Activated CD4-positive, alpha-beta T cell treated with anti-CD3 and anti-CD28 coated beads for 36 hours (primary cell): Measurements from ENCODE around the gene FAM118A. TPM values are rescaled to one million over a fixed set of nuclear protein-coding genes. Genes with fewer than 3 reads are reported as not detected.

Source experiments
- ATAC-seq: fragments of 200-7000 bp; cut with Tn5 transposase; one replicate; pipeline ENCODE4 v1.10.0; 2021; ENCODE audit warnings: mild to moderate bottlenecking, moderate library complexity
- CTCF ChIA-PET: fragments of 350-600 bp; sonication (Branson Sonifier 250); formaldehyde crosslinking; loops from one replicate; lab custom pipeline; 2021; ENCODE audit warnings: antibody characterized with exemption; lab: Charles Lee
- POLR2A ChIA-PET: fragments of 350-600 bp; sonication (Branson Sonifier 250); formaldehyde crosslinking; loops from one replicate; lab custom pipeline; 2021; ENCODE audit warnings: antibody characterized with exemption, inconsistent platforms; lab: Charles Lee
- DNase-seq: peaks from one replicate; pipeline ENCODE4 v3.0.0-alpha.2; 2020
- H3K27ac Mint-ChIP-seq: one replicate; pipeline ENCODE4 v1.8.0; 2021; ENCODE audit warnings: mixed read lengths
- H3K27me3 Mint-ChIP-seq: one replicate; pipeline ENCODE4 v1.8.0; 2021; ENCODE audit warnings: mixed read lengths
- H3K36me3 Mint-ChIP-seq: one replicate; pipeline ENCODE4 v1.8.0; 2021; ENCODE audit warnings: low read depth, mixed read lengths
- H3K4me1 Mint-ChIP-seq: one replicate; pipeline ENCODE4 v1.8.0; 2021; ENCODE audit warnings: mixed read lengths
- H3K4me3 Mint-ChIP-seq: one replicate; pipeline ENCODE4 v1.8.0; 2021; ENCODE audit warnings: mild to moderate bottlenecking, moderate library complexity, mixed read lengths
- H3K9me3 Mint-ChIP-seq: one replicate; pipeline ENCODE4 v1.8.0; 2021; ENCODE audit warnings: low read depth, mixed read lengths
- intact Hi-C, 2 experiments: fragments of 100-400 bp; cut with DNase I in 1 of 2; cut with micrococcal nuclease in 1 of 2; formaldehyde crosslinking; loops; one replicate each; pipeline versions ENCODE4 v1.14.2 to v1.15.1; 2022 to 2024; cut with DNase I, micrococcal nuclease
- total RNA-seq, 2 experiments: library from RNA; stranded (reverse); gene quantifications; one replicate each; pipeline ENCODE4 v1.2.3, GENCODE V29; 2021

FAM118A gene
- total RNA-seq, 2 experiments from 2014 or later = 25.5 to 29.0 TPM

GRCh38 chr22:45331486-45331885 lies 21.8 kb downstream of the FAM118A start:
- no peaks in the 10 kb centered on the region for H3K27me3 Mint-ChIP-seq
- no peak for ATAC-seq
- ChIA-PET POLR2A (interaction anchor here (1.0 kb wide), 1 partner anchor 21 kb away, joined by 3 read pairs; no protein-coding TSS in a partner anchor), CTCF (interaction anchor here (0.6 kb wide), 1 partner anchor 82 kb away, joined by 3 read pairs; the partner anchor contains the start of genes RIBC2 and SMC1B)
- H3K4me1 Mint-ChIP-seq = peaks cover 16% of the 10 kb centered on the region
- H3K4me3 Mint-ChIP-seq = no peak overlapping the region
- intact Hi-C loops = no loop called here
- H3K9me3 Mint-ChIP-seq = no peaks in the 10 kb centered on the region
- DNase-seq = no peak
- no peak overlapping the region for H3K27ac Mint-ChIP-seq
- H3K36me3 Mint-ChIP-seq = peaks cover 46% of the 10 kb centered on the region

GRCh38 chr22:45332001-45332400 lies 22.3 kb downstream of the FAM118A start:
- CTCF ChIA-PET = no interaction called here
- POLR2A ChIA-PET = interaction anchor here (1.0 kb wide), 1 partner anchor 21 kb away, joined by 3 read pairs; no protein-coding TSS in a partner anchor
- Mint-ChIP-seq H3K9me3 (no peaks in the 10 kb centered on the region), H3K27me3 (no peaks in the 10 kb centered on the region), H3K4me1 (peaks cover 21% of the 10 kb centered on the region), H3K4me3 (no peak overlapping the region), H3K27ac (no peak overlapping the region), H3K36me3 (peaks cover 49% of the 10 kb centered on the region)
- no peak for ATAC-seq
- intact Hi-C loops = no loop called here
- no peak for DNase-seq

DNA sequence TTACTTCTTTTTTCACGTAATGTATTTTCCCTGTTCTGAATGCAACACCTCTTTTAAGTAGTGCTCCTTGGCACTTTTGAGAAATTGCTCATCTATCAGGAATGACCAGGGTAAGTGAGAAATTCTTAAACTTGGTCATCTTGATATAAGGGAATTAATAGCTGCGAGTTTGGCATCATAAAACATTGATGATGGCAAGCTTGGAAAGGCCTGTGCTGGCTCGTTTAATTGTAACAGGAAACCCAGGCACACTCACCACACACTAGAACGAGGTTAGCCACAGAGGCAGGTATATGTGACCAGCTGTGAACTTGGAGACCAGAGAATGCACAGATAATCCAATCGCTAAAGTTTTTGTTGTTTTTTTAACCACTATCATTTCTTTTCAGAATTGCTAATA lies 24.3 kb downstream of the FAM118A start:
- no peaks in the 10 kb centered on the region for H3K27me3 Mint-ChIP-seq
- no peak for DNase-seq
- H3K4me1 Mint-ChIP-seq = peaks cover 20% of the 10 kb centered on the region
- no peak overlapping the region for H3K27ac Mint-ChIP-seq
- ChIA-PET CTCF (interaction anchor here (0.7 kb wide), 1 partner anchor 58 kb away, joined by 3 read pairs; no protein-coding TSS in a partner anchor), POLR2A (interaction anchor here (0.6 kb wide), 1 partner anchor 13 kb away, joined by 4 read pairs; no protein-coding TSS in a partner anchor)
- H3K9me3 Mint-ChIP-seq = no peaks in the 10 kb centered on the region
- H3K4me3 Mint-ChIP-seq = no peak overlapping the region
- intact Hi-C loops = no loop called here
- ATAC-seq = no peak
- peaks cover 46% of the 10 kb centered on the region for H3K36me3 Mint-ChIP-seq

- no peaks in the 10 kb centered on the region for H3K9me3 Mint-ChIP-seq
- intact Hi-C loops = no loop called here
- ChIA-PET CTCF (interaction anchor here (0.7 kb wide), 1 partner anchor 58 kb away, joined by 3 read pairs; no protein-coding TSS in a partner anchor), POLR2A (no interaction called here)
- H3K36me3 Mint-ChIP-seq = peaks cover 44% of the 10 kb centered on the region
- no peak for ATAC-seq
- no peak for DNase-seq
- H3K4me3 Mint-ChIP-seq = no peak overlapping the region
- no peak overlapping the region for H3K27ac Mint-ChIP-seq
- H3K27me3 Mint-ChIP-seq = no peaks in the 10 kb centered on the region
- peaks cover 16% of the 10 kb centered on the region for H3K4me1 Mint-ChIP-seq
Measured at GRCh38 chr22:45334528-45334927, 24.8 kb downstream of the FAM118A start.

DNA sequence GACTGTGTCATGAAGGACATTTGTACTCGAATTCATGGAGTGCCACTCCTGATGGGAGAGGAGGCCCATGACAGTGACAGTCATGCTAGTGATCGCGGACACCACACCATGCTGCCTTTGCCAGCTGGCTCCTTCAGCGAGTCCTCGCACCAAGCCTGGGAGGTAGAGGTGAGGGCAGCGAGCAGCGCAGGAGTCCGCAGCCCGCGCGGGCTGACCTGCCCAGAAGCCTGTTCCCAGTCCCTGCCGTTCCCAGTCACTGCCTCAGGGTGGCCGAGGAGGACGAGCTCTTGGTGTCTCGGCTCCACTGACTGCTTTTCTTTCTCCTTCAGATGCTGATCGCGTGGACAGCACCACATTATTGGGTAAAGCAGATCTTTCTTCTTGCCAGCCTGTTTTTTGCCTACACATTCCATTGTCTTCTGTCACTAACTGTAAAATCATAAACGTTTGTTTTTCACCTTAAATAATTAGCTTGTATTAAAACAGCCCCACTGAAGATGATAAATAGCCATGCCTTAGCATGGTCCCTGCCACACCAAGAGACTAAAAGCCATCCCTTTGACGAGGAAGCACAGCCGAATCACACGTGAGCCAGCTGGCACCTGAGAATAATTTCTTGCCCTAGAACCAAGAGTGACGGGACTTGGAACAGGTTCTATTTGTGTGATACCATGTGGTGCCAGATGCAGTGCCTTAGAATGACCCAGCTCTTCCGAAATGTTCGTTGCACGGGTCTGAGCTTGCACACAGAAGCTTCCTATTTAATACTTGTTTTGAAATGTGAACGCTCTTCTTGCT lies 25.5 kb downstream of the FAM118A start:
- ATAC-seq = no peak
- Mint-ChIP-seq H3K9me3 (no peaks in the 10 kb centered on the region), H3K27me3 (no peaks in the 10 kb centered on the region), H3K27ac (no peak overlapping the region), H3K4me3 (no peak overlapping the region), H3K36me3 (peaks cover 48% of the 10 kb centered on the region), H3K4me1 (peaks cover 16% of the 10 kb centered on the region)
- POLR2A ChIA-PET = no interaction called here
- intact Hi-C loops = no loop called here
- DNase-seq = no peak
- CTCF ChIA-PET = interaction anchor here (0.6 to 1.0 kb wide), 3 partner anchors 13 to 651 kb away, joined by 3 read pairs; no protein-coding TSS in a partner anchor

DNA sequence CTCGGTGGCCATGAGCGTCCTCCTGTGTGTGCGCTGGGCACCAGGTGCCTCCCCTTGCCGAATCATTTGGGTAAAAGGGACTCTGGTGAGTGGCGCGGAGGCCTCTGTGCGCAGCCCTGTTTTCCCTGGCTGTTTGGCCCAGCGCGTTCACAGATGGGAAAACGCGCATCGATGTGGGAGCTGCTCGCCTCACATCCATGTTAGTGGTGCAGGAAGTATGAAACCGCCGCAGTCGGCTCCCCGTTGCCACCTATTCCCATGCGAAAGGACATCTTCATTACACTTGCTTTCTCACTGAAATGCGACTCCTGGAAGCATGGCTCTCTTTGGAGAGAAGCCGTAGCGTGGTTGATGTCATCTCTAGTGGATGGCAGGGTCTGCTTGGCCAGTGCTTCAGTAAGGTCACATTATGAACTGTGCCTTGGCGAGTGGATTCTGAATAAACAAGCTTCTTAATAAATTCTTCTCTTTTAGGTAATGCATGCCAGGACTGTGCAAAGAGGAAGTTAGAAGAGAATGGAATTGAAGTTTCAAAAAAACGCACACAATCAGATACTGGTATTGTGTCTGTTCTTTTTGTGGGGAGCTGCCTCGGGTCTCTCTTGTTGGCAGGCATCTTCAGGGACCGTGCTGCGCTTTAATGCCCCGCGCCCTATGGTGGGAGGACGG lies 26.3 kb downstream of the FAM118A start:
- DNase-seq (no peak), ATAC-seq (no peak)
- Mint-ChIP-seq H3K27ac (no peak overlapping the region), H3K4me3 (no peak overlapping the region), H3K36me3 (peaks cover 49% of the 10 kb centered on the region), H3K27me3 (no peaks in the 10 kb centered on the region), H3K9me3 (no peaks in the 10 kb centered on the region), H3K4me1 (peaks cover 18% of the 10 kb centered on the region)
- ChIA-PET CTCF (interaction anchor here (0.5 to 1.0 kb wide), 4 partner anchors 12 to 651 kb away, joined by 3 read pairs; no protein-coding TSS in a partner anchor), POLR2A (no interaction called here)
- intact Hi-C loops = no loop called here

DNA sequence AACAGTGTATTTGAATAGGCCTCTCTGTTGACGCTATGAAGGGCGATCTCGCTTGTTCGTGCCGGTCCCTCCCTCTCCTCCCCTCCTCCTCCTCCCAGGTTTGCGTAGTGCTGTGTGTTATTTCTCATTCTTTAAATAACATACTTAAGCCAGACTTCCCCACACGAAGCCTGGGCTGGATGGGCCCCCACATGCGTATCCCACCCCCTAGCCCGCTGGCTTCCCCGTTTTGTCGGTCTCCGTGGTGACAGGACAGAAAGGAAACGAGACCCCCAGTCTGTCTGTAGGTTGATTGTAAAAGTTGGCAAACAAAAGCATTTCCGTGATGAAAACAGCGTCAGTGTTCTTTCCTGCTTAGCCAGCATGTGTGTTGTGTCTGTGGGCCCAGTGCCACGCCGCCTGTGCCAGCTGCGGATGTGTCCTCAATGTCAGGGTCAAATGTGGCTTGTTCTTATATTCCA lies 27.3 kb downstream of the FAM118A start:
- no peak for DNase-seq
- Mint-ChIP-seq H3K9me3 (no peaks in the 10 kb centered on the region), H3K4me3 (no peak overlapping the region), H3K4me1 (peaks cover 26% of the 10 kb centered on the region), H3K27ac (peak overlapping the region; percentile 53), H3K36me3 (peaks cover 56% of the 10 kb centered on the region), H3K27me3 (no peaks in the 10 kb centered on the region)
- ChIA-PET POLR2A (no interaction called here), CTCF (no interaction called here)
- intact Hi-C loops = no loop called here
- no peak for ATAC-seq

DNA sequence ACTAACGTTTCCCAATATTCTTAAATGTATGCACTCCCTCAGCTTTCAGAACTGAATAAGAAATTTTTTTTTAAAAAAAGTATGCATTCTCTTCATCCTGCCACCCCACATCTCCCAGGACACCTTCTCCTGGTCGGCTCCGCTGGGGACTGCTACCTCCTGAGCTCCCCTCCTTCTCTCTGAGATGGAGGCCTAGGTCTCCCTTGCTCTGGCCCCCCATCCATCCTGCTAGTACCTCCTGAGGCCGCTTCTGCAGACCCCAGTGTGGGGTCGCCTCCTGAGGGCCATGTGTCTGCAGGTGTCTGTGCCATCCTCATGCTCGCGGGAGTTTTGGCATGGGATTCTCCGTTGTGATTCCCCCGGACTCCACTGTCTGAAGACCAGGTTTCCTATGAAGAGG lies 27.8 kb downstream of the FAM118A start:
- Mint-ChIP-seq H3K27ac (no peak overlapping the region), H3K36me3 (peaks cover 54% of the 10 kb centered on the region), H3K4me1 (peaks cover 26% of the 10 kb centered on the region), H3K9me3 (no peaks in the 10 kb centered on the region), H3K4me3 (no peak overlapping the region), H3K27me3 (no peaks in the 10 kb centered on the region)
- intact Hi-C loops = no loop called here
- no peak for ATAC-seq
- no peak for DNase-seq
- POLR2A ChIA-PET = no interaction called here
- CTCF ChIA-PET = no interaction called here

DNA sequence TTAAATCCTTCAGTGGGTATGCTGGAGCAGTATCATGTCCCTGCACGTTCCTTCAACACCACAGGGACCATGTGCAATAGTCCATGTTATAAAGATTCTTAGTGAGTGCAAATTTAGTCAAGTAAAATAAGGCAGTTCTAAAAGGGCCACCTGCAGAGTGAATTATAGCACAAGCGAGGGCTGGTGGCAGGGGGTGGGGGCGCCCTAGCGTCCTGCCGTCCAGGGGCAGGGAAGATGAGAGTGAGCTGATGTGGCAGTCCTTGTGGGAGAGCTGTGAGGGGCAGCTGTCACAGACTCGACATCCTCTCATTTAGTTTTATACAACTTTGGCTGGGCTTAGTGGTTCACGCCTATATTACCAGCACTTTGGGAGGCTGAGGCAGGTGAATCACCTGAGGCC lies 29.1 kb downstream of the FAM118A start:
- H3K4me1 Mint-ChIP-seq = peaks cover 26% of the 10 kb centered on the region
- peaks cover 56% of the 10 kb centered on the region for H3K36me3 Mint-ChIP-seq
- ATAC-seq (no peak), DNase-seq (no peak)
- H3K27ac Mint-ChIP-seq = no peak overlapping the region
- H3K9me3 Mint-ChIP-seq = no peaks in the 10 kb centered on the region
- ChIA-PET CTCF (interaction anchor here (1.3 kb wide), 1 partner anchor 13 kb away, joined by 3 read pairs; no protein-coding TSS in a partner anchor), POLR2A (no interaction called here)
- no peaks in the 10 kb centered on the region for H3K27me3 Mint-ChIP-seq
- H3K4me3 Mint-ChIP-seq = no peak overlapping the region
- intact Hi-C loops = no loop called here

- H3K27me3 Mint-ChIP-seq = no peaks in the 10 kb centered on the region
- no peak for DNase-seq
- H3K36me3 Mint-ChIP-seq = peaks cover 56% of the 10 kb centered on the region
- H3K4me1 Mint-ChIP-seq = peaks cover 24% of the 10 kb centered on the region
- H3K9me3 Mint-ChIP-seq = no peaks in the 10 kb centered on the region
- no peak for ATAC-seq
- H3K4me3 Mint-ChIP-seq = no peak overlapping the region
- ChIA-PET POLR2A (interaction anchor here (0.6 kb wide), 1 partner anchor 15 kb away, joined by 3 read pairs; no protein-coding TSS in a partner anchor), CTCF (no interaction called here)
- intact Hi-C loops = no loop called here
- H3K27ac Mint-ChIP-seq = no peak overlapping the region
Measured at GRCh38 chr22:45340323-45340722, 30.6 kb downstream of the FAM118A start.

- Mint-ChIP-seq H3K9me3 (no peaks in the 10 kb centered on the region), H3K4me1 (peaks cover 19% of the 10 kb centered on the region), H3K4me3 (peak overlapping the region; percentile 23), H3K27ac (peak overlapping the region; percentile 69), H3K36me3 (peaks cover 50% of the 10 kb centered on the region), H3K27me3 (no peaks in the 10 kb centered on the region)
- intact Hi-C loops = no loop called here
- ATAC-seq (peak; percentile 97), DNase-seq (peak; percentile 66)
- POLR2A ChIA-PET = no interaction called here
- CTCF ChIA-PET = interaction anchor here (0.5 to 1.2 kb wide), 4 partner anchors 13 to 246 kb away, joined by 3 to 4 read pairs (median 3); no protein-coding TSS in a partner anchor
Measured at GRCh38 chr22:45341498-45341897, 31.8 kb downstream of the FAM118A start.
